Fibroblast of lung (primary cell): Measurements from ENCODE around the gene PGAM1.

Experiments
- CTCF ChIP-seq, 2 donors: IDR thresholded peaks in 1 of 2; conservative IDR thresholded peaks in 1 of 2; 1 replicate in 1 of 2; 2 replicates in 1 of 2; pipeline ENCODE4 v1.5.1; 2011 to 2012; ENCODE audit warnings: low read length in 2 of 2, control low read depth in 1 of 2, inconsistent platforms in 1 of 2, low read depth in 1 of 2, mild to moderate bottlenecking in 1 of 2
- EZH2 ChIP-seq: IDR thresholded peaks from 2 replicates; pipeline ENCODE4 v1.5.1; 2012; ENCODE audit warnings: low read length, control low read depth, mild to moderate bottlenecking; ENCODE audit errors: missing control alignments

GRCh38 chr10:97378933-97379921 lies 46.8 kb upstream of the PGAM1 start:
- no peak for TF ChIP-seq CTCF (conservative IDR thresholded peaks at IDR 0.05 in 1 of 2, IDR thresholded peaks at IDR 0.05 in 1 of 2; ENCODE audit: low read depth in 1 of 2, low read length in 2 of 2)
- TF ChIP-seq EZH2 = no peak
